HG02870 (cell line): Measurements from ENCODE around the gene DDX17.

Source experiments
- ATAC-seq: cut with Tn5 transposase; IDR thresholded peaks from one replicate; pipeline ENCODE4 v1.9.1; 2021; ENCODE audit warnings: mild to moderate bottlenecking, moderate library complexity; ENCODE audit not compliant: unreplicated experiment

DDX17 gene

DNA sequence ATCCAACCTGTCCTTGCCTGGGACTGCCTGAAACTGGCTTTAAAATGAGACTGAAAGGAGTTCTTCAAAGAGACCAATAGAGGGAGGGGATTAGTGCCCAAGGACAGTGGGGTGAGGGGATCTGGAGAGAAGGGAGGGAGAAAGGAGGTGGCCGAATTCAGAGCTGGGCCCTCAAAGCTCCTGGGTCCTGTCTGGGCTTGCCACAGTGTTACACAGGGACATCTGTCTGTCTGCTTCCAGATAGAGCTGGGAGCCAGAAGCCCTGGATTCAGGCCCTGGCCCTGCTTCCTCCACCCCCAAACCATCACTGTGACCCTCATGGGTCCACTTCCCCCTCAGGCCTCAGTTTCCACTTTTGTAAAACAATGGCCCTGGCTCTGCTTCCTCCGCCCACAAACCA lies 54.7 kb downstream of the DDX17 start:
- no peak for ATAC-seq

DNA sequence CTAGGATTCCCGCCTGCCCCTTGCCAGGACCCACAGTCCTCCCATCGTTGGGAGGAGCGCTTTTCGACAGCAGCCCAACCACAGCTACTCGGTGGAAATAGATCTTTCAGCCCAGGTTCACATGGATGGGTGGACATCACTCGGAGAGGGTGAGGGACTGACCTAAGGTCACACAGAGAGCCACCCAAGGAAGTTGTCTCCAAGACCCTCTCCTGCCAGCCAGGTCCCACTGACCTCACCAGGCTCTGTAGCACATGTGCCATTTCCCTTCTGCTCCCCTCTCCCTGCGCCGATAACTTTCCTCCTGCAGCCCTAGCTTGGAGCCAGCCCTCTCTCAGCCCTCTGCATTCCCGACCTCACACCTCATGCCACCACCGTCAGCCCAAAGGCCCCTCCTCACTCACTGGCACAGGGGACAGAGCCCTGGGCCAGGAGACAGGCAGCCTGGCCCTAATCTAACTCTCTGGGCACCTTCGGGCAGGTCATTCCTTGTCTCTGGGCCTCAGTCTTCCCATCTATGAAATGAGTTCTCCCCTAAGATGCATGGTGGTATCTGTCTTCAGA lies 55.8 kb downstream of the DDX17 start:
- ATAC-seq = no peak

DNA sequence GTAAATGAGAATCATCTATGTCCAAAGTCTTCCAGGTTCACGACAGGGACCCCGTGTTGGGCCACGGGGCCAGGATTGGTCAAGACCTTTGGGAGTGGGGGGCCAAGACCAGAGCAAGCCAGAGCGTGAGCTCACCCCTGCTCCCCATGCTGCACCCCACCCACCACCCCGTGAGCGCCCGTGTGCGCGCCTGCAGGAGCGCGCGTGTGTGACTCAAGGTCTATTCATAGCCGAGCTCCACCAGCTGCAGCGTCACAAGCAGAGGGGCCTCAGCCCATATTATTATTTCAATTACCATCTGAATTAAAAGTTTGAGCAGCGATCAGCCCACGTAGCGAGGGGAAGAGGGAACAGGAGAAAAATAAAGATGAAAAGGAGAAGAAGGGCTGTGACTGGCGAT lies 56.3 kb downstream of the DDX17 start:
- ATAC-seq = no peak

- no peak for ATAC-seq
Observed at GRCh38 chr22:38448945-38449745, 57.0 kb downstream of the DDX17 start.

DNA sequence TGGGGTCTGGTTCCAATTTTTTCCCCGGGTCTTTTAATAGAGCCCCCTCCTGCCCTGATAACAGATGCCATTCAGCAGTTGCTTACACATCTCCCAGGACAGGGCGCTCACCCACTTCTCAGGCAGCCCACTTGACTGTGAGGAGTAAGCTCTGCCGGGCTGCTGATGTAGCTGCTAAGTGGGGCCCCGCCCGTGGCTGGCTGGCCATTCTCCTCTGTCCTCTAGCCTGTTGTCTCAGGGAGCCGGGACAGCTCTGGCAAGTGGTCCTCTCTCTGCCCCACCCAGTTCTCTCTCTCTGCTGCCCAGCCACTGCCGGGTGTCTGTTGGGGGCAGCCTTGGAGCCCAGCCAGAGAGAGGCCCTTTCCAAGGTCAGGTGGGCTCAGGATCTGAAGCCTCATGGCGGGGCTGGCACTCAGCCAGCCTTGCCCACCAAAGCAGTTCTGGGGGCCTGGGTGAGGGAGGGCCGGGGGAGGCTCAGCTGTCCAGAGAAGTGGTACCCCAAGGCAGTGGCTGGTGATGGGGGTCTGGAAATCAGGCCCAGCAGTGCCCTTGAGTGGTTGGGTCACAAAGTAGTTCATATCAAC lies 60.0 kb downstream of the DDX17 start:
- ATAC-seq = no peak

DNA sequence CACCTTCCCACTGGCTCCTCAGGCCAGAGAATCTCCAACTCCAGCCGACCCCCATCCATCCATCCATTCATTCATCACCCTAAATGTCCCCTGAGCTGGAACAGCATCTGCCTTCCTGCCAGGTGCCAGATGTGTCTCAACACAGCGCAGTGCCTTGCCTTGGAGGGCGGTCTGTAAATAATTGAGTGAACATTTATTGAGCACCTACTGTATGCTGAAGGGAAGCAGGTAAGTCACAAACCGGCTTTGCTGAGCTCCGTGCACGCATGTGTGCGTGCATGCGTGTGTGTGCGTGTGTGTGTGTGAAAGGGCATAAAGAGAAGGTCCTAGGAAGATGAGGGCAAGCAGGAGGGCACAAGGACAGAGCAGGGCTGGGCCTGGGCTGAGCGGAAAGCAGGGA lies 61.3 kb downstream of the DDX17 start:
- no peak for ATAC-seq

DNA sequence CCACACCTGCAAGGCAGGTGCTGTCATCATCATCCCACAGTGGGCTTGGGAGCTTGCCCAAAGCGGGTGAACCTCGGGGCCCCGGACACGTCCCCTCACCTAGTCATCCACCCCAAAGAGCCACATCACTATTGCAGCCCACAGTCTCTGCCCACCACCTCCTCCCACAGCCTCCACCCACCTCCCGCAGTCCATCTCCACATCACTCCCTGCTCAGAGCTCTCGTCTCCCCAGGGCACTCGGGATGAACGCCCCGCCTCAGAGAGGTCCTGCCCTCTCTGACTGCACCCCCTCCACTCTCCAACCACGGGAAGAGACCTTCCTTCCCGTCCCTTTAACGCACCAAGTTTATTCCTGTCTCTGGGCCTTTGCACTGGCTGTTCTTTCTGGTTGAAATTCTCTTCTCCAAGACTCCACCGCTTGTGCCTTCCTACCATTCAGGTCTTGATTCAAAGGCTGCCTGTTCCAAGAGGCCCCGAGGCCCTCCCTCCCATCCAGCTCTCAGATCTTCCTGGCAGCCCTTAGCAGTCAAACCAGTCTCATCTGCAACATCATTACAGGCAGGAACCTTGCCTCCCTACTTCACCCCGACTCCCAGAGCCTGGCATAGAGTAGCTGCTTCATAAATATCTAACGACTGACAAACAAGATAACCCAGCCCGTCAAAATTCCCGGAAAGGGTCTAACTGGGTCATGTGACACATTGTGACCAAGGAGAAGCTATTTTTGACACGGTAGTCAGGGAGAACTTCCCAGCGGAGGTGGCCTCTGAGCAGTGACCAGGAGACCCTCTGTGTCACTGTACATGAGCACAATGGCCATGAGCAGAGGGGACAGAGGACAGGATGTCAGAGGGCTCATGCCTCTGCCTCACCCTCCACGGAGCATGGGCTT lies 62.2 kb downstream of the DDX17 start:
- no peak for ATAC-seq

DNA sequence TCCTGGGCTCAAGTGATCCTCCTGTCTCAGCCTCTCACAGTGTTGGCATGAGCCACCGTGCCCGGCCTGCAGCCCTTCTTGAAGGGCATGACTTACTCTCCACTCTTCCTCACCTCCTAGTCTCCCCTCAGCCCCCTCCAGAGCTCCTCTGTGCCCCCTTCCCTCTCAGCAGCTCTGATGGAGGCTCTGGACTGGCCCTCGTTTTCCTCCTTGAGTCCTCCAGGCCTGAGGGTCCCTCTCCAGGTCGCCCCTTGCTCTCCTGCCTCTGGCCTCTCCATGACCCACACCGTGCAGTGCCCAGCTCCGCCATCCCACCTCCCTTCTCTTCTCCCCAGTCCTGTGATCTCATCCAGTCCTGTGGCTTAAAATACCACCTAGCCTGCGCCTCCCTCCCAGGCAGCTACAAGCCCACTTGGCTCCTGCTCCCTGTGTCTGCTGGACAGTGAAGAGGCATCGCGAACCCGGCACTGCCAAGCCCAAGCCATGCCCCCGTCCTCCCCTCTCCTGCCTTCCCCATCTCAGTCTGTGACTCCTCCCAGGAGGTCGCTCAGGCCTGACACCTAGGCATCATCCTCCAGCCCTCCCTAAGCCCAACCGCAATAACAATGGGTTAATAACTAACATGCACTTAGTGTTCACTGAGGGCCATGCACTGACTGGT lies 63.0 kb downstream of the DDX17 start:
- no peak for ATAC-seq

DNA sequence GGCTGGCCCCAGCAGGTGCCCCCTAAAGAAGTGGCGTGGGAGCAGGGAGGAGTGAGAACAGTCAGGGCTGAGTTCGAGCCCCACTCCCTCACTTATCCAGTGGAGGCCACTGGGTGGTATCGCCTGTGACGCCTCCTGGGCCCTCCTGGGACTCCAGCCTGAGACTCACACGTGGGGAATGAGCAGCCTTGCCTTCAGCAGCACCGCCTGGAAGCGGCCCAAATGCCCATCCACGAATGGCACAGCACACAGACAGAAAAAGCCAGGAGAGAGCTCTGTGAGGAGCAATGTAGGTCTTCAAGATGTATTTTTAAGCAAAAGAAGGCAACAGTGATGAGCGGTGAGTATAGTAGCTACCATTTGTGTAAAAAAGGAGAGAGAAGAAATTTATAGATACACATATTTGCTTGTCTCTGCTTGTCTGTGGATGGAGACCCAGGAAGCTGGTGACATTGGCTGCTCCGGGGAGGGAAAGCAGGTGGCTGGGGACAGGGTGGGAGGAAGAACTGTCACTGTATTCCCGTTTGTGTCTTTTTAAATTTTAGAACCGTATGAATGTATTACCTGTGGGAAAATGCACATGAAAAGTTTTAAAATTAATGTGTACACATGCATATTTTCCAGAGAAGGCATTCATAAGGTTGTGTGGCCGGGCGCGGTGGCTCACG lies 64.4 kb downstream of the DDX17 start:
- no peak for ATAC-seq

DNA sequence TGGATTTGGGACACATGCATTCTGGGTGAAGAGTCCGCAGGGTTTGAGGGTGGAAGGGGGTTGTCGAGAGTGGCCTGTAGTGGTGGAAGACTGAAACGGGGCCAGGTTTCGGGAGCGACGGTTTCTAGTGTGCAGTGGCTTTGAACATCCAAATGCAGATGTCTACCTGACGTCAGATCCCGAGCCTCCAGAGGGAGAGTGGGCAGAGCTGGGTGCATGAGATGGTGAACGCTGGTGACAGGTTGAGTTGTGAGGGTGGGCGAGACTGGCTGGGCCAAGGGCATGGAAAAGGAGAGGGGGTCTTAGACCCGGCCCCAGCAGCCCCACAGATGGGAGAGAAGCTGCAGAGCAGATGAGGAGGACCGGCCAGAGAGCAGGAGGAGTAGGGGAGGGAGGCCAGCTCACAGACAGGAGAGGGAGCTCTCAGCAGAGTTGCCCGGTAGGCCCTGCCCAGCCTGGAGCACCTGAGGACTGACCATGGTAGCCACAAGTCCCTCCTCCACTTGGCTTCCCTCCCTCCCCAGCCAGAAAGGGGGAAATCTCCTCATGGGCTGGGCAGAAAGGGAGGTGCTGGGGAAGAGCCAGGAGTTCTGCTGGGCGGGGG lies 65.3 kb downstream of the DDX17 start:
- no peak for ATAC-seq

DNA sequence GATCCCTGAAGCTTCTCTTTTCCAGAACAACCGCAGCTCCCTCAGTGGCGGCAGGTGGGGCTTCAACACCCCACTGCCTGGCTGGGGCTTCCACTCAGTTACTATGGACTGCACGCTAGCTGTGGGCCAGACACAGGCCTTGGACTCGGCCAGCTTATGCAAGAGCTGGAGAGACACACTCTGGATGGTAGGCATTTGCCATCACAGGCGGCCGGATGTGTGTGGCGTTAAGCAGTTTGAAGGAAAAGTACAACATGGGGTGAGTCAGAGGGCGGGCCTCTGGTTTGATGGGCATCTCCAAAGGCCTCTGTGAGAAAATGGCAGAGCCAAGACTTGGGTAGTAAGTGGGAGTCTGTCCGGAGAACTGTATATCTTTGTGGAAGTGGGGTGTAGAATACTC lies 68.7 kb downstream of the DDX17 start:
- no peak for ATAC-seq

- ATAC-seq = no peak
Observed at GRCh38 chr22:38436629-38437395, 69.3 kb downstream of the DDX17 start.

GRCh38 chr22:38435965-38436364 lies 70.1 kb downstream of the DDX17 start:
- ATAC-seq = no peak

DNA sequence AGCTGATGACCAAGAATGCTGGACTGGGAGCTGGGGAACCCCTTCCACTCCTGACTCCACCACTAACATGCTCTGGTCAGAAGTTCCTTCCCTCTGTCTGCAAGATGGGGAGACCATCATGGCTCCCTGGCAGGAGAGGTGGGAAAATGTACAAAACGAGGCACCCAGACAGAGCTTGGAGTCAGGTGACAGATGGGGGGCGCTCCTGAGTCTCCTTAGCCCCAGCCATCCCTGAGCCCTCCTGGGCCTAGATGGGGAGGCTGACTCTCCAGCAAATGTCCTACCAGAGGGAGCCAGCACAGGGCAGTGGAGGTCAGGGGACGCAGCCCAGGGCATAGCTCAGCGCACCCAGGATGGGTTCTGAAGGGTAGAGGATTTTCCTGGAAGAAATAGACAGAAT lies 71.1 kb downstream of the DDX17 start:
- ATAC-seq = no peak

DNA sequence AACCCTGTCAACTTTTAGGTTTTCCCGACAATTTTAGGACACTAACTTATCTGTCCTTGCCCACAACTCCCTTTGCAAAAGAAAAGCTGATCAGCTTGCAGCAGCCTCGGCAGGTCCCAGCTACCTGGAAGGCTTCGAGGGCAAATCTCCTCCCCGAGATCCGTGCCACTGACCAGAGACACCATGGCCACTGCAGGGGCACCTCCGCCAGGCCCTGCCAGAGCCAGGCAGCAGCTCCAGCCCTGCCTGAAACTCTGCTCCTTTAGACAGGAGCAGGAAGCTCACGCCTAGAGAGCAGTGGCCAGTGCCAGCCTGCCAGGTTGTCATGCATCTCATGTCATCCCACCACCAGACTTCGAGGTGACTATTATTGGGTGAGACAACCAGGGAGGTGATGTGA lies 72.2 kb downstream of the DDX17 start:
- no peak for ATAC-seq
